GM12875 (cell line): ENCODE measurements around the gene CTNND2.

Experiments used
- H3K4me3 ChIP-seq: one replicate; pipeline ENCODE4 v1.5.1; 2011; ENCODE audit warnings: low read depth, low read length, control low read depth
- CTCF ChIP-seq: IDR thresholded peaks from 2 replicates; pipeline ENCODE4 v1.5.1; 2011; ENCODE audit warnings: low read depth, mild to moderate bottlenecking, control low read depth, inconsistent platforms, low read length, moderate library complexity, borderline replicate concordance; ENCODE audit not compliant: insufficient read depth

Gene CTNND2

DNA sequence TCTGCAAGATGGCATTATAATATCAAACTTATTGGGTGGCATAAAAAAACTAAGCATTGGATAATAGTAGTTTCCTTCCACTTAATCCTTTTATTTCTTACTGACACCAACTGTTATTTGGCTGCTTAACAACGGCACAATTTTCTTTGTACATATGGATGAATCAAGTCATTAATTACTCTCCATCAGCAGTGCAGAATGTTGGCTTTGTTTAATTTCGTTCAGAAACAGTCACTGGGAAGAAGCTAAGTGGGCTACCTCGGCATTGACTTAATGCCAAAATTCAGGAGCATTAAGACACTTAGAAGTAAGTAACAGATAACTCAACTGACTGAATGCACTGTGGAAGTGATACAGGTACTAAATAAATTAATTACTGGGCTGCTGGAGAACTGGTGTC is 460.4 kb downstream of the CTNND2 start:
- TF ChIP-seq CTCF = no peak

DNA sequence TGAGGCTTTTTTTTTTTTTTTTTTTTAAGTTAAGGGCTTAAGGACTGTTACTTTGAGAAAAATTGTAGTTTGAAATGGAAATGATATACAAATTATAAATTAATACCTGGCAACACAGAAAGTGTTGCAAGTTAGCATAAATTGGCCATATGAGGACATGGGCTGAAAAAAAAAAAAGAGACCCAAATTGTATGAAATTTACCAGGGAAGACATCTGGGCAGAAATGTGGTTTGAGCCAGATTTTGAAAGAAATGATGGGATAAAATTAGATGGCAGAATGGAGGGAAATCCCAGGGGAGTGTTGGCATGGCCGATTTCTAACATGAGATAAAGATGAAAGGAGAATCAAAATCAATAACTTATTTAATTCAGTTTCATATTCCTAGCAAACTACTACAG is 472.1 kb downstream of the CTNND2 start:
- no peak for TF ChIP-seq CTCF
- H3K4me3 ChIP-seq = no peak overlapping the region

More for the DNA sequence above, 460.4 kb downstream of the CTNND2 start:
- H3K4me3 ChIP-seq = no peak overlapping the region

- no peak for TF ChIP-seq CTCF
- H3K4me3 ChIP-seq = no peak overlapping the region
These were observed 475.0 kb downstream of the CTNND2 start for GRCh38 chr5:11429254-11429653.

DNA sequence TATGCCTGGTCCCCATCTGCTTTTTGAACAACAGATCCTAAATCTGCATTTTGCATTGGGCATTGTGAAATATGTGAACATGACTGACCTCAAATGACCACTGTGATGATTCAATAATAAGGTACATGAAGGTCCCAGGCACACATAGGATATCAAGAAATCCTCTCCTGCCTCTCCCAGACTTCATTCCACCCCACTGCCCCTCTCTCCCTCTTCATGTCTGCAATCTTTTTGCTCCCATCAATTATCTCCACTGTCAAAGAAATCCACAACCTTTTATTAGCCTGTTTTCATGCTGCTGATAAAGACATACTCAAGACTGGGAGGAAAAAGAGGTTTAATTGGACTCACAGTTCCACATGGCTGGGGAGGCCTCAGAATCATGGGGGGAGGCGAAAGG is 476.7 kb downstream of the CTNND2 start:
- H3K4me3 ChIP-seq = no peak overlapping the region
- no peak for TF ChIP-seq CTCF

DNA sequence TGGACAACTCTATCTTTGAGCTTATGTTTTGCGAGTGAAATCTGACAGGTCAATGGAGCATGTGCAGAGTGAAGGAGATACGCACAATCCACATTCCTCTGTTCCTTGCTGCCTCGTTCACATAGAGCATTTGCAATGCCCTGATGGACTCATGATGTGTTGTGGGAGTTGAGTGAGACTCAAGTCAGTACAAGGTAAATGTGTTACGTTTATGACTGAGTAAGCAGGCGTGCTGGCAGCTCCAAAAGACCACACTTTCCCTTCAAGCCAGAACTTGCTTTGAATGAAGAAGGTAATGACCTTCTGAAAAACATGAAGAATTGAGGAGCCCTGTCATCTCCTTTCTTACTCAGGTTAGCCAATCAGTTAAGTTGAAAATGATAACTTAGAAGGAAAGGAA is 477.8 kb downstream of the CTNND2 start:
- TF ChIP-seq CTCF = no peak
- H3K4me3 ChIP-seq = no peak overlapping the region

DNA sequence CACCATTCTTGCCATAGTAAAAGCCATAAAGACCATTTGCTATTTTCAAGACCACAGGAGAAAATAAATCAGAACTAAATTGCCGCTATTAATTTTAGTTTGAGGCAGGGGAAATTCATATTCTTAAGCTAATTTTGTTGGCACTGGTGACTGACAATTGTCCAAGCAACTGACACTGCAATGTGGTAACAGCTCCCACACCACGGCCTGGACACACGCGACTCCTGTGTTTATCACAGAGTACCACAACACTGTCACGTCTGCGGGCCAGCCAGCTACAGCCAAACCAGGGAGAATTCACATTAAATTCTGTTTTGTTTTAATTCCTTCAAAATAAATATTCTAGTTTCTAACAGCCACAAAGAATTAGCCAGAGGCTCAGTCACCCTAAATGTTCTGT is 481.9 kb downstream of the CTNND2 start:
- H3K4me3 ChIP-seq = no peak overlapping the region
- no peak for TF ChIP-seq CTCF

DNA sequence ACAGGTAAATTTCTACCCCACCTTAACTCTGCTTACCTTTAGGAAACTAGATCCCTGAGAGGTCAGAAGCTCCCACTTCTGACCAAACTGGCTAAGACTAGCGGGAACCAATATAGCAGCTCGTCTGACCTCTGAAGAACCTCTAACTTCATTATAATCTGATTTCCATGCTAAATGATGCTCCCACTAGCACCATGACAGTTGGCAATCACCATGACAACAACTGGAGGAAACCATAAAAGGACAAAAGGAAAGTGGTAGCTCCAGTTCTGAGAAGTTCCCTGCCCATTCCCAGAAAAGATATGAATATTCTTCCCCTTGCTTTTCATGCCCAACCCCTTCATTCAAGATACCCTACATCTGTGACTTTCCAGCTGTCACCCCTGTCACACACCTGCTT is 483.3 kb downstream of the CTNND2 start:
- TF ChIP-seq CTCF = no peak
- H3K4me3 ChIP-seq = no peak overlapping the region
